ENCODE measurements around the gene MAT1A.

GRCh38 chr10:80322158-80322557 lies 32.7 kb upstream of the MAT1A start:
- TF ChIP-seq YY1 (IDR thresholded peaks at IDR 0.05; ENCODE audit: low read depth) (no peak), TAF1 (IDR thresholded peaks at IDR 0.05; ENCODE audit: low read depth) (no peak), RAD21 (IDR thresholded peaks at IDR 0.05; ENCODE audit: low read depth) (no peak), EGR1 (IDR thresholded peaks at IDR 0.05) (no peak), EP300 (IDR thresholded peaks at IDR 0.05; ENCODE audit: borderline replicate concordance) (no peak), REST (IDR thresholded peaks at IDR 0.05; ENCODE audit: low read depth) (no peak)
